Measurements from ENCODE around the gene GAGE12C.
"Not testable (repeated sequence)": the region's sequence is repeated elsewhere in the genome, so short reads cannot be mapped to it uniquely, and the experiment has no call there.

GRCh38 chrX:49531877-49532276 lies at the start of gene GAGE12C:
- not testable (repeated sequence) for TF ChIP-seq EZH2 (IDR thresholded peaks at IDR 0.05; ENCODE audit: borderline replicate concordance, low read length); CTCF (IDR thresholded peaks at IDR 0.05; ENCODE audit: low read length)
